Measurements from ENCODE around the gene STRAP. TPM values are rescaled to one million over a fixed set of nuclear protein-coding genes. Genes with fewer than 3 reads are reported as not detected.

Gene STRAP
- total and polyA plus RNA-seq, 2 donors from 2014 or later, result 85.9 to 99.1 TPM

- TF ChIP-seq, protein P1, sequence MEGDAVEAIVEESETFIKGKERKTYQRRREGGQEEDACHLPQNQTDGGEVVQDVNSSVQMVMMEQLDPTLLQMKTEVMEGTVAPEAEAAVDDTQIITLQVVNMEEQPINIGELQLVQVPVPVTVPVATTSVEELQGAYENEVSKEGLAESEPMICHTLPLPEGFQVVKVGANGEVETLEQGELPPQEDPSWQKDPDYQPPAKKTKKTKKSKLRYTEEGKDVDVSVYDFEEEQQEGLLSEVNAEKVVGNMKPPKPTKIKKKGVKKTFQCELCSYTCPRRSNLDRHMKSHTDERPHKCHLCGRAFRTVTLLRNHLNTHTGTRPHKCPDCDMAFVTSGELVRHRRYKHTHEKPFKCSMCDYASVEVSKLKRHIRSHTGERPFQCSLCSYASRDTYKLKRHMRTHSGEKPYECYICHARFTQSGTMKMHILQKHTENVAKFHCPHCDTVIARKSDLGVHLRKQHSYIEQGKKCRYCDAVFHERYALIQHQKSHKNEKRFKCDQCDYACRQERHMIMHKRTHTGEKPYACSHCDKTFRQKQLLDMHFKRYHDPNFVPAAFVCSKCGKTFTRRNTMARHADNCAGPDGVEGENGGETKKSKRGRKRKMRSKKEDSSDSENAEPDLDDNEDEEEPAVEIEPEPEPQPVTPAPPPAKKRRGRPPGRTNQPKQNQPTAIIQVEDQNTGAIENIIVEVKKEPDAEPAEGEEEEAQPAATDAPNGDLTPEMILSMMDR (IDR thresholded peaks at IDR 0.05; ENCODE audit: borderline replicate concordance, extremely low read depth, insufficient read depth), result no peak
- Histone ChIP-seq H3K9me3 (ENCODE audit: control insufficient read depth in 2 of 3, insufficient read depth in 1 of 3, low read length in 3 of 3) (no peaks in the 10 kb centered on the region), H3K27me3 (ENCODE audit: control insufficient read depth, insufficient read depth, low read length) (no peaks in the 10 kb centered on the region), H3K36me3 (ENCODE audit: control insufficient read depth in 2 of 3, insufficient read depth in 3 of 3, low read length in 3 of 3) (no peaks in the 10 kb centered on the region), H3K9ac (ENCODE audit: low read length in 3 of 3) (no peak overlapping the region), H3K4me3 (ENCODE audit: low read length in 3 of 3) (no peak overlapping the region), H3K4me1 (ENCODE audit: control insufficient read depth in 2 of 3, insufficient read depth in 2 of 3, low read depth in 1 of 3, low read length in 3 of 3) (no peaks in the 10 kb centered on the region), H3K27ac (ENCODE audit: low read depth in 2 of 2, low read length in 2 of 2) (no peak overlapping the region)
- FAIRE-seq (no peak), DNase-seq (no peak)
- intact Hi-C loops (cut with DNase I), result loop anchor here (5.0 to 10.0 kb wide), 2 partner anchors 260 to 577 kb away; no protein-coding TSS in a partner anchor
These were observed 30.3 kb upstream of the STRAP start for GRCh38 chr12:15851919-15852318.

DNA sequence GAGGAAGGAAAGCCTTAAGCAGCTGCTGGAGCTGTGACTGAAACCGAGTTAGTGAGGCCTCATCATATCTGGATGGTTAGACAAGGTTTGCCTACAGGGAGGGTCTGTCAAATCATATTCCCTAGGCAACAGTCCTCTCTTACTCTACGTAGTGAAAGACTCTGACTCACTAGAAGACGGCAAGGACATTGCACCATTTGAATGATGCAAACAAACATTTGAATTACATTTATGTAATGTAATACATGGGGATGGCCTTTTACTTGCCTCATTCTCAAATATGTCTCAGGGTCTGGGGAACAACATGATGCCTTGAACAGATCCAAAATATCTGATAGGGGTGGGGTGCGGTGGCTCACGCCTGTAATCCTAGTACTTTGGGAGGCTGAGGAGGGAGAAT, 29.8 kb upstream of the STRAP start:
- intact Hi-C loops (cut with DNase I), result loop anchor here (5.0 to 10.0 kb wide), 2 partner anchors 260 to 578 kb away; no protein-coding TSS in a partner anchor
- FAIRE-seq, result no peak
- H3K9me3 ChIP-seq (ENCODE audit: control insufficient read depth in 2 of 3, insufficient read depth in 1 of 3, low read length in 3 of 3), result no peaks in the 10 kb centered on the region
- H3K9ac ChIP-seq (ENCODE audit: low read length in 3 of 3), result no peak overlapping the region
- H3K36me3 ChIP-seq (ENCODE audit: control insufficient read depth in 2 of 3, insufficient read depth in 3 of 3, low read length in 3 of 3), result no peaks in the 10 kb centered on the region
- H3K4me3 ChIP-seq (ENCODE audit: low read length in 3 of 3), result no peak overlapping the region
- no peaks in the 10 kb centered on the region for H3K27me3 ChIP-seq (ENCODE audit: control insufficient read depth, insufficient read depth, low read length)
- TF ChIP-seq, protein P1 (IDR thresholded peaks at IDR 0.05; ENCODE audit: borderline replicate concordance, extremely low read depth, insufficient read depth), result no peak
- H3K27ac ChIP-seq (ENCODE audit: low read depth in 2 of 2, low read length in 2 of 2), result no peak overlapping the region
- no peak for DNase-seq
- no peaks in the 10 kb centered on the region for H3K4me1 ChIP-seq (ENCODE audit: control insufficient read depth in 2 of 3, insufficient read depth in 2 of 3, low read depth in 1 of 3, low read length in 3 of 3)

- Histone ChIP-seq H3K4me1 (ENCODE audit: control insufficient read depth in 2 of 3, insufficient read depth in 2 of 3, low read depth in 1 of 3, low read length in 3 of 3) (no peaks in the 10 kb centered on the region), H3K27ac (ENCODE audit: low read depth in 2 of 2, low read length in 2 of 2) (no peak overlapping the region), H3K4me3 (ENCODE audit: low read length in 3 of 3) (no peak overlapping the region), H3K9ac (ENCODE audit: low read length in 3 of 3) (no peak overlapping the region), H3K36me3 (ENCODE audit: control insufficient read depth in 2 of 3, insufficient read depth in 3 of 3, low read length in 3 of 3) (no peaks in the 10 kb centered on the region), H3K9me3 (ENCODE audit: control insufficient read depth in 2 of 3, insufficient read depth in 1 of 3, low read length in 3 of 3) (no peaks in the 10 kb centered on the region), H3K27me3 (ENCODE audit: control insufficient read depth, insufficient read depth, low read length) (no peaks in the 10 kb centered on the region)
- FAIRE-seq, result no peak
- intact Hi-C loops (cut with DNase I), result loop anchor here (5.0 to 10.0 kb wide), 2 partner anchors 262 to 579 kb away; no protein-coding TSS in a partner anchor
- TF ChIP-seq, protein P1 (IDR thresholded peaks at IDR 0.05; ENCODE audit: borderline replicate concordance, extremely low read depth, insufficient read depth), result no peak
- no peak for DNase-seq
These were observed 28.3 kb upstream of the STRAP start for GRCh38 chr12:15853877-15854276.

DNA sequence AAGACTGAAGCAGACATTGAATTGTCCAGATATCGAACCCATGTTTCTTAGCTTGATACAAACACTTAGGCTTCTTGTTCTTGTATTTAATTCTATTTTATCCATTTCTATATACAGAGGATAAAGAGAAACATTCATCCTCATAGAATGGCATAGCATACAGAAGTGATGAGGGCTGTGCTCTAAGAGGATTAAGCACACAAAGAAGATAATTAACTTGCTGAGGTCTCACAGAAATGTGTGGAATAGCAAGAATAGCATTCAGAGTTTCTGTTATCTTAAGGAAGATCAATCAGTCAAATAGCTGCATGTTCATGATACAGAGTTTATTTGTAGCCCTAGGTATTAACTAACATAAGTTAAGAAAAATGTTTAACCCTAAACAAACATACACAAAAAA, 27.3 kb upstream of the STRAP start:
- H3K9me3 ChIP-seq (ENCODE audit: control insufficient read depth in 2 of 3, insufficient read depth in 1 of 3, low read length in 3 of 3), result no peaks in the 10 kb centered on the region
- H3K27ac ChIP-seq (ENCODE audit: low read depth in 2 of 2, low read length in 2 of 2), result no peak overlapping the region
- FAIRE-seq (no peak), DNase-seq (no peak)
- no peaks in the 10 kb centered on the region for H3K36me3 ChIP-seq (ENCODE audit: control insufficient read depth in 2 of 3, insufficient read depth in 3 of 3, low read length in 3 of 3)
- H3K9ac ChIP-seq (ENCODE audit: low read length in 3 of 3), result no peak overlapping the region
- intact Hi-C loops (cut with DNase I), result loop anchor here (5.0 to 10.0 kb wide), 2 partner anchors 263 to 580 kb away; no protein-coding TSS in a partner anchor
- TF ChIP-seq, protein P1 (IDR thresholded peaks at IDR 0.05; ENCODE audit: borderline replicate concordance, extremely low read depth, insufficient read depth), result no peak
- no peak overlapping the region for H3K4me3 ChIP-seq (ENCODE audit: low read length in 3 of 3)
- H3K27me3 ChIP-seq (ENCODE audit: control insufficient read depth, insufficient read depth, low read length), result no peaks in the 10 kb centered on the region
- no peaks in the 10 kb centered on the region for H3K4me1 ChIP-seq (ENCODE audit: control insufficient read depth in 2 of 3, insufficient read depth in 2 of 3, low read depth in 1 of 3, low read length in 3 of 3)

All from kidney (tissue), 14 donors.